HUES64 (cell line): ENCODE measurements around the gene PRKD2.
"Not testable (repeated sequence)": the region's sequence is repeated elsewhere in the genome, so short reads cannot be mapped to it uniquely, and the experiment has no call there.

Experiments used
- H3K27ac ChIP-seq: 2 replicates; pipeline ENCODE4 v1.7.0; 2013; ENCODE audit warnings: low read depth, low read length, inconsistent platforms
- H3K27me3 ChIP-seq: 2 replicates; pipeline ENCODE4 v1.6.1; 2013; ENCODE audit warnings: mild to moderate bottlenecking, low read length; ENCODE audit not compliant: insufficient read depth
- H3K36me3 ChIP-seq: 2 replicates; pipeline ENCODE4 v1.6.1; 2013; ENCODE audit warnings: mild to moderate bottlenecking, low read length; ENCODE audit not compliant: insufficient read depth
- H3K4me1 ChIP-seq: 2 replicates; pipeline ENCODE4 v1.6.1; 2013; ENCODE audit warnings: mild to moderate bottlenecking, low read length, moderate library complexity; ENCODE audit not compliant: insufficient read depth
- H3K4me3 ChIP-seq: 2 replicates; pipeline ENCODE4 v1.5.1; 2013; ENCODE audit warnings: mild to moderate bottlenecking, low read length, moderate library complexity
- H3K9ac ChIP-seq: 2 replicates; pipeline ENCODE4 v1.6.1; 2013; ENCODE audit warnings: mild to moderate bottlenecking, low read depth, low read length
- H3K9me3 ChIP-seq: 2 replicates; pipeline ENCODE4 v1.6.1; 2013; ENCODE audit warnings: low read depth, low read length; ENCODE audit not compliant: insufficient read depth
- WGBS: fragments of 150-250, 120-280 bp; methylation state at CpG from one replicate; pipeline ENCODE4 v1.1.7; 2013; ENCODE audit warnings: missing lambda C conversion rate; 5-methylcytosine and 5-hydroxymethylcytosine counted together

PRKD2 gene

GRCh38 chr19:46639358-46640182 is 77.3 kb downstream of the PRKD2 start:
- Histone ChIP-seq H3K27ac (no peak overlapping the region; the same call in 1 of the 2 replicates), H3K9me3 (no peaks in the 10 kb centered on the region), H3K9ac (no peak overlapping the region), H3K36me3 (no peaks in the 10 kb centered on the region), H3K27me3 (peaks cover 59% of the 10 kb centered on the region), H3K4me3 (peak overlapping the region; percentile 64), H3K4me1 (0 out of 2 replicates have a peak, but pooled peaks cover 3% of the 10 kb centered on the region)
- 8% methylated on average over 48 of the region's 49 CpGs for WGBS

GRCh38 chr19:46637224-46637623 is 79.7 kb downstream of the PRKD2 start:
- Histone ChIP-seq H3K9me3 (no peaks in the 10 kb centered on the region), H3K36me3 (no peaks in the 10 kb centered on the region), H3K27ac (no peak overlapping the region), H3K4me3 (no peak overlapping the region), H3K27me3 (peaks cover 77% of the 10 kb centered on the region), H3K9ac (no peak overlapping the region), H3K4me1 (peaks cover 9% of the 10 kb centered on the region; the same call in 1 of the 2 replicates)
- WGBS = 81% methylated on average over 14 of the region's 14 CpGs

- Histone ChIP-seq H3K27me3 (peaks cover 73% of the 10 kb centered on the region), H3K9ac (no peak within 1 kb of the TSS), H3K36me3 (no peaks in the 10 kb centered on the region), H3K9me3 (no peaks in the 10 kb centered on the region), H3K4me3 (peak within 1 kb of the TSS; percentile 60), H3K27ac (no peak within 1 kb of the TSS), H3K4me1 (peaks cover 12% of the 10 kb centered on the region)
- 16% methylated on average over 33 of the region's 34 CpGs for WGBS
Observed at GRCh38 chr19:46635920-46636761, 80.8 kb downstream of the PRKD2 start, which contains the start of gene GNG8. GNG8 (minus strand) TSS chr19:46636202; CDS start chr19:46634682, 1,520 bp downstream.

- whole genome bisulfite sequencing = 3% methylated on average over 23 of the region's 23 CpGs
- H3K4me1 ChIP-seq = peaks cover 15% of the 10 kb centered on the region
- H3K4me3 ChIP-seq = peak overlapping the region; percentile 60
- no peaks in the 10 kb centered on the region for H3K36me3 ChIP-seq
- no peak overlapping the region for H3K9ac ChIP-seq
- H3K27ac ChIP-seq = no peak overlapping the region
- no peaks in the 10 kb centered on the region for H3K9me3 ChIP-seq
- H3K27me3 ChIP-seq = peaks cover 63% of the 10 kb centered on the region
Observed at GRCh38 chr19:46634656-46635218, 82.2 kb downstream of the PRKD2 start.

GRCh38 chr19:46634045-46634655 is 82.8 kb downstream of the PRKD2 start:
- Histone ChIP-seq H3K36me3 (no peaks in the 10 kb centered on the region), H3K27ac (no peak overlapping the region), H3K9me3 (no peaks in the 10 kb centered on the region), H3K4me3 (peak overlapping the region; percentile 60), H3K4me1 (peaks cover 15% of the 10 kb centered on the region), H3K9ac (peak overlapping the region; percentile 20; the same call in 1 of the 2 replicates), H3K27me3 (peaks cover 62% of the 10 kb centered on the region)
- under 1% methylated on average over 35 of the region's 38 CpGs for WGBS

- WGBS = 93% methylated on average over 3 of the region's 3 CpGs
- H3K9ac ChIP-seq = no peak overlapping the region
- H3K36me3 ChIP-seq = no peaks in the 10 kb centered on the region
- H3K27me3 ChIP-seq = peaks cover 58% of the 10 kb centered on the region
- no peak overlapping the region for H3K27ac ChIP-seq
- H3K4me1 ChIP-seq = peaks cover 15% of the 10 kb centered on the region
- H3K4me3 ChIP-seq = no peak overlapping the region
- H3K9me3 ChIP-seq = no peaks in the 10 kb centered on the region
Observed at GRCh38 chr19:46633130-46633529, 83.8 kb downstream of the PRKD2 start.

GRCh38 chr19:46631481-46631880 is 85.4 kb downstream of the PRKD2 start:
- Histone ChIP-seq H3K9me3 (no peaks in the 10 kb centered on the region), H3K4me3 (no peak overlapping the region), H3K9ac (no peak overlapping the region), H3K27me3 (peaks cover 42% of the 10 kb centered on the region), H3K4me1 (peaks cover 15% of the 10 kb centered on the region), H3K27ac (no peak overlapping the region), H3K36me3 (no peaks in the 10 kb centered on the region)
- 82% methylated on average over 6 of the region's 6 CpGs for WGBS

- Histone ChIP-seq H3K36me3 (no peaks in the 10 kb centered on the region), H3K27me3 (peaks cover 34% of the 10 kb centered on the region), H3K4me1 (peaks cover 11% of the 10 kb centered on the region), H3K4me3 (no peak overlapping the region), H3K27ac (no peak overlapping the region), H3K9ac (no peak overlapping the region), H3K9me3 (no peaks in the 10 kb centered on the region)
- 85% methylated on average over 14 of the region's 14 CpGs for WGBS
Observed at GRCh38 chr19:46630586-46631205, 86.2 kb downstream of the PRKD2 start.

- Histone ChIP-seq H3K9me3 (no peaks in the 10 kb centered on the region), H3K4me3 (no peak overlapping the region), H3K27ac (no peak overlapping the region), H3K9ac (no peak overlapping the region), H3K4me1 (peaks cover 11% of the 10 kb centered on the region), H3K36me3 (no peaks in the 10 kb centered on the region), H3K27me3 (peaks cover 25% of the 10 kb centered on the region)
- WGBS = 92% methylated on average over 15 of the region's 15 CpGs
Observed at GRCh38 chr19:46629546-46630025, 87.3 kb downstream of the PRKD2 start.

GRCh38 chr19:46628970-46629369 is 87.9 kb downstream of the PRKD2 start:
- not testable (repeated sequence) for H3K36me3 ChIP-seq, H3K27ac ChIP-seq, H3K9me3 ChIP-seq, H3K9ac ChIP-seq, H3K4me3 ChIP-seq
- peaks cover 22% of the 10 kb centered on the region for H3K27me3 ChIP-seq
- WGBS = 92% methylated on average over 6 of the region's 7 CpGs
- H3K4me1 ChIP-seq = peaks cover 11% of the 10 kb centered on the region
